GM21576 (cell line): Measurements from ENCODE around the gene KCP.

Experiments used
- ATAC-seq: cut with Tn5 transposase; IDR thresholded peaks from one replicate; pipeline ENCODE4 v1.9.1; 2021; ENCODE audit warnings: mild to moderate bottlenecking, moderate library complexity; ENCODE audit not compliant: unreplicated experiment

Gene KCP

GRCh38 chr7:128860158-128861073 lies 50.1 kb downstream of the KCP start:
- no peak for ATAC-seq

- no peak for ATAC-seq
Measured at GRCh38 chr7:128859232-128860157, 51.0 kb downstream of the KCP start.

GRCh38 chr7:128858380-128859231 lies 51.9 kb downstream of the KCP start:
- ATAC-seq: no peak

- no peak for ATAC-seq
Measured at GRCh38 chr7:128856001-128856718, 54.3 kb downstream of the KCP start.

GRCh38 chr7:128855559-128855958 lies 55.0 kb downstream of the KCP start:
- no peak for ATAC-seq

- no peak for ATAC-seq
Measured at GRCh38 chr7:128854396-128854795, 56.1 kb downstream of the KCP start.

GRCh38 chr7:128853799-128854198 lies 56.7 kb downstream of the KCP start:
- no peak for ATAC-seq

- no peak for ATAC-seq
Measured at GRCh38 chr7:128852537-128853254, 57.8 kb downstream of the KCP start.

GRCh38 chr7:128849804-128850490 lies 60.6 kb downstream of the KCP start:
- ATAC-seq: no peak

GRCh38 chr7:128849156-128849515 lies 61.4 kb downstream of the KCP start:
- no peak for ATAC-seq

GRCh38 chr7:128848289-128849155 lies 62.0 kb downstream of the KCP start:
- no peak for ATAC-seq

GRCh38 chr7:128847721-128848211 lies 62.7 kb downstream of the KCP start:
- no peak for ATAC-seq

GRCh38 chr7:128846781-128847444 lies 63.6 kb downstream of the KCP start:
- no peak for ATAC-seq

GRCh38 chr7:128845987-128846386 lies 64.5 kb downstream of the KCP start:
- ATAC-seq: no peak

GRCh38 chr7:128845475-128845874 lies 65.0 kb downstream of the KCP start:
- no peak for ATAC-seq

GRCh38 chr7:128844777-128845311 lies 65.7 kb downstream of the KCP start:
- ATAC-seq: no peak
